ENCODE results near the gene MAP2K3. TPM values are rescaled to one million over a fixed set of nuclear protein-coding genes. Genes with fewer than 3 reads are reported as not detected.

MAP2K3 gene
- total and polyA plus RNA-seq, 2 of the 4 experiments (the other 2 are of a cell fraction) = 23.5 to 82.2 TPM

DNA sequence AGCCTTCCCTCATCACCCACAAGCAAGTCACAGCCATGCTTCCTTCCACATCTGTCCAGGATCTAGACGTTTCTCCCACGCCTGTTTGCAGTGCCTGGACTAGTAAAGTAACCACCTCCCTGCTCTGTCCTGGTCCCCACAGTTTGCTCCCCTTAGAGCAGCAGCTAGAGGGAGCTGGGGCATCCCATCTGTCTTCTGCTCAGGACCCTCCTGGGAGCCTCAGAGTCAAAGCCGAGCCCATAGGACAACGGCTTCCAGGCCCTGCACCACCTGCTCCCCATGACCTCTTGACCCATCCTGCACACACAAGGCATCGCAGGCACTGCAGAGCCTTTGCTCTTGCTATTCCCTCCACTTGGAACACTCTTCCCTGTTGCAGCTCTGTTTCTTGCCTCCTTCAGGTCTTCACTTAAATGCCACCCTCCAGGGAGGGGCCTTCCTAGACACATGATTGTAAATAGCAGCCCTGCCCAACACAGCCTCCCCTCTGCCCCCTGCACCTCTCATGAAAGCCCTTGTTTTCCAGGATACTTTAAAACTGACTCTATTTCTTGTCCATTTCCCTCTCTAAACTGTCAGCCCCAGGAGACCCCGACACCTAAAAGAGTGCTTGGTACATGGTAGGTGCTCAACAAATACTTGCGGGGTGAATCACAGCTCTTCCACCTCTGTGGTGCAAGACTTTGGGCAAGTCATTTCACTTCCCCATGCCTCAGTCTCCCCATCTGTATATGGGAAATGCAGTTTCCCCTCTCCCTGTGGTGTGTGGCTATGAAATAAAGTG, 34.4 kb upstream of the MAP2K3 start:
- intact Hi-C loops (cut with micrococcal nuclease) = loop anchor here (5.0 kb wide), 1 partner anchor 123 kb away; the partner anchor contains the start of gene DHRS7B
- Histone ChIP-seq H3K14ac (replicated peaks; ENCODE audit: low read depth, low read length) (no peak overlapping the region), H3K4me2 (ENCODE audit: low read depth, low read length) (no peak overlapping the region), H3K9me1 (ENCODE audit: insufficient read depth, low read length) (no peaks in the 10 kb centered on the region; the same call in 1 of the 2 replicates), H2AFZ (replicated peaks; ENCODE audit: low read length, poor library complexity) (no peak overlapping the region), H2BK20ac (ENCODE audit: low read depth, low read length) (no peak overlapping the region), H3K4me3 (ENCODE audit: insufficient read depth, low read depth, low read length) (no peak overlapping the region), H3K27ac (ENCODE audit: insufficient read depth, low read length) (no peak overlapping the region), H3K9me3 (ENCODE audit: control insufficient read depth, insufficient read depth, low read length) (no peaks in the 10 kb centered on the region), H2BK5ac (ENCODE audit: low read depth, low read length, poor library complexity, severe bottlenecking) (no peak overlapping the region), H4K20me1 (ENCODE audit: insufficient read depth, low read length) (peaks cover 11% of the 10 kb centered on the region; the same call in 1 of the 2 replicates), H4K5ac (ENCODE audit: low read depth, low read length) (no peak overlapping the region), H3K9ac (ENCODE audit: low read depth, low read length) (no peak overlapping the region), H3K79me1 (ENCODE audit: low read depth in 1 of 2, low read length in 2 of 2) (peaks cover 4 to 17% of the 10 kb centered on the region in 2 experiments), H2BK15ac (ENCODE audit: low read depth, low read length) (no peak overlapping the region), H3K4me1 (ENCODE audit: control insufficient read depth, insufficient read depth, low read length) (peaks cover 6% of the 10 kb centered on the region), H4K91ac (ENCODE audit: insufficient read depth, low read depth, low read length) (no peak overlapping the region), H2AK5ac (ENCODE audit: low read depth, low read length) (no peak overlapping the region), H3K23ac (ENCODE audit: low read depth, low read length) (peak overlapping the region; percentile 47; the same call in 1 of the 2 replicates), H3K27me3 (ENCODE audit: control insufficient read depth, insufficient read depth, low read length) (no peaks in the 10 kb centered on the region), H3K18ac (ENCODE audit: low read depth, low read length) (no peak overlapping the region), H3K4ac (ENCODE audit: low read depth, low read length) (no peak overlapping the region), H2BK120ac (ENCODE audit: low read depth, low read length) (no peak overlapping the region), H3K56ac (ENCODE audit: extremely low read depth, insufficient read depth, low read length) (no peak overlapping the region), H3K36me3 (ENCODE audit: control insufficient read depth, insufficient read depth, low read length) (no peaks in the 10 kb centered on the region), H4K8ac (ENCODE audit: low read depth in 2 of 2, low read length in 2 of 2) (no peak overlapping the region), H2AK9ac (replicated peaks; ENCODE audit: low read depth, low read length, poor library complexity) (peak overlapping the region; percentile 80)
- CTCF ChIA-PET = no interaction called here
- DNase-seq (no peak), ATAC-seq (ENCODE audit: low read depth) (no peak)
- BruUV-seq (replicated peaks) = no TSS peak
- TF ChIP-seq SMC3 (IDR thresholded peaks at IDR 0.05; ENCODE audit: low read depth, low read length) (no peak), MAZ (IDR thresholded peaks at IDR 0.05; ENCODE audit: borderline replicate concordance, low read depth, low read length) (no peak)
- dilution Hi-C loops (cut with HindIII; ENCODE audit: low sequenced_read_pairs, unreplicated experiment) = no loop called here
- 42% methylated on average over 4 of the region's 7 CpGs; no CpG with 5 or more reads in 1 of the 2 experiments for WGBS, 2 experiments (ENCODE audit: extremely low coverage in 2 of 2, insufficient read length in 1 of 2)
- in situ Hi-C loops (cut with MboI; ENCODE audit: low sequenced_read_pairs) = no loop called here
- POLR2A ChIA-PET (ENCODE audit: unreplicated experiment) = no interaction called here
